A549 (cell line): ENCODE data around the gene SLC25A25.

ENCODE experiments used
- CTCF ChIP-seq: fragments of >200 bp; sonication (Bioruptor Twin); formaldehyde crosslinking; IDR thresholded peaks from 3 replicates; pipeline ENCODE4 v1.5.1; 2016
- MAX ChIP-seq: IDR thresholded peaks from 2 replicates; pipeline ENCODE4 v1.6.1; 2012
- ZC3H11A ChIP-seq: fragments of 450-650 bp; IDR thresholded peaks from 2 replicates; pipeline ENCODE4 v1.6.1; 2014; ENCODE audit warnings: antibody characterized with exemption, mild to moderate bottlenecking

GRCh38 chr9:128138001-128138400 is 70.0 kb downstream of the SLC25A25 start:
- TF ChIP-seq CTCF (no peak), ZC3H11A (no peak), MAX (no peak)
